NCI-H187 treated with DMSO at 0.1 percent for 48 hours (cell line): ENCODE results near the gene USP12.

Source experiments
- DNase-seq: peaks from one replicate; lab custom pipeline; 2025; lab: John Stamatoyannopoulos, UW

The USP12 gene

GRCh38 chr13:27035892-27036235, 135.7 kb downstream of the USP12 start:
- no peak for DNase-seq

- no peak for DNase-seq
Measured at GRCh38 chr13:27034678-27035111, 136.9 kb downstream of the USP12 start.

- no peak for DNase-seq
Measured at GRCh38 chr13:27028683-27029480, 142.7 kb downstream of the USP12 start.

DNA sequence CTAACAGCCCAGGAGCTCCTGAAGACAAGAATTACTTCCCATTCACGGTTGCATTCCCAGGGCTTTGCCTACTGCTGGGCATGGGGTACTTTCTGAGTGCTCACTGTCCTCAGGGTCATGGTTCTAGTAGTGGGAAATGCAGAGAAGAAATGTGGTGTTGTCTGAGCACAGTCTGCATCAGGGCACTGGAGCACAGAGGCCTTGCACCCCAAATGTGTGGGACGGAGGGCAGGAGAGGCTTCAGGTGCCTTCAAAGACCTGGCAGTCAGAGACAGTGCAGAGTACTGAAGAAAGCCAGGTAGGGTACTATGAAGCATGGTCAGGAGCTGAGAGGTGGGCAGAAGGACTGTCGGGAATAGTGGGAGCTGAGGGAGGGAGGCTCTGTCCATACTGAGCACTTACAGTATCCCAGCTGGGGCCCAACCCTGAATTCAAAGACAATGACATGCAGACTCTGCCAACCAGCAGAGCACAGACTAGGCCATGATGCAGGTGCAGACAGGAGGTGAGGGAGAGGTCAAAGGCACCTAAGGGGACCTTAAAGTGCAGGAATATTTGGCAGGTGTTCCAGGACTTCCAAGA, 144.4 kb downstream of the USP12 start:
- no peak for DNase-seq

DNA sequence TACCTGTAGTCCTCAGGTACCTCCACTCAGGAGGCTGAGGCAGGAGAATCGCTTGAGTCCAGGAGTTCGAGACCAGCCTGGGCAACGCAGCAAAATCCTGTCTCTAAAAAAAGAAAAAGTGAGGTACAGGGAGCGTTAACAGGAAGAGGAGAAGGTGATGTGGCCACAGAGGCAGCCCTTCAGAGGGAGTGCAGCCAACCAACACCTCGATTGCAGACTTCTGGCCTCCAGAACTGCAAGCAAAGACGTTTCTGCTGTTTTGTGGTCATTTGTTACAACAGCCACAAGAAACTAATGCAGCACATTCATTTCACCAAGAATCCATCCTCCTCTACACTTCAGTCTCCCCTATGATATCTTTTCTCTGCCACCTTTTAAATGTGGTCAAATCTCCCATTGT, 145.2 kb downstream of the USP12 start:
- no peak for DNase-seq

DNA sequence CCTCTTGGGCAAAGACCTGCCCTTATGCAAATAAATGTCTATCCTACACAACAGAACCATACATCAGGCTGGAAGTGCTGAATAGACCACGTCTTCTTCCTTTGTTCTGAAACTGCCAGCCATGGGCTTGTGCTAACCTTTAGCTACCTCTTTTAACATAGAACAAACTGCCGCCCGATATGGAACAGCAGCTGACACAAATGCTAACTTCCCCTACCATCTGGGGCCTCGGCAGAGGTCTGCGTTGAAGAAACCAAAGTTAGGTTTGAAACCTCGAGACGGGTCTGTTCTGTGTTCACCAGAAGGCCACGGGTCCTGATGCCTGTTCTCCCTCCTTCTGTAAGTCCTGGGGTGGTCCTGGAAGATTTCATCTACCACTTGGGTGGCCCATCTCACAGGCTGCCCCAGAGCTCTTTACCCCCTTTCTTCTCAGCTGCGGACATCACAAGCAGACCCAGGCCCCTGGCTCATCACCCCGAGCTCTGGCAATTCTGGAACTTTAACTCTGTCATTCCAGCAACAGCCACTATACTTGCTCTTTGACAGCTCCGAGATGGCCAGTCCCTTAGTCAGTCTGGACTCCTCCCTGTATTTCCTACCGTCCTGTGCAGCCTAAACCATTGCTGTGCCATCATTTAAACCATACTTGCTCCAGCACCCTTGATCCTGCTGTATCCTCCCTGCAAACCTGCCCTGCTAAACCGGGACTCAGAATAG, 146.7 kb downstream of the USP12 start:
- DNase-seq = no peak

DNA sequence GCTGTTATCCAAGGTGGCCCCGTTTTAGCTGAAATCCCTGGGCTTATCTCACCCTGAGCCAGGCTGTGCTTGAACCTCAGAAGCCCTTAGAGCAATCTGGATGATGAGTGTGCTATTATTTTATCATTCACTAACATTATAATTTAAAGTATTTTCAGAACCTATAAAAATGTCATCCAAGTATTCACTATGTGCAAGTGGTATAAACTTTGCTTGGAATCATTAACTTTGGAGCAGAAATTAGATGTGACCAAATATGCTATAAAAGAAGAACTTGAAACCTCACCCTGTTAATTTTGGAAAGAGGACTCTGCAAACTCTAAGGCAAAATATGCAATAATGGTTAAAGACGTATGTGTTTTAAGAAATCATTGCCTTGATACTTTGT, 147.5 kb downstream of the USP12 start:
- DNase-seq = no peak

DNA sequence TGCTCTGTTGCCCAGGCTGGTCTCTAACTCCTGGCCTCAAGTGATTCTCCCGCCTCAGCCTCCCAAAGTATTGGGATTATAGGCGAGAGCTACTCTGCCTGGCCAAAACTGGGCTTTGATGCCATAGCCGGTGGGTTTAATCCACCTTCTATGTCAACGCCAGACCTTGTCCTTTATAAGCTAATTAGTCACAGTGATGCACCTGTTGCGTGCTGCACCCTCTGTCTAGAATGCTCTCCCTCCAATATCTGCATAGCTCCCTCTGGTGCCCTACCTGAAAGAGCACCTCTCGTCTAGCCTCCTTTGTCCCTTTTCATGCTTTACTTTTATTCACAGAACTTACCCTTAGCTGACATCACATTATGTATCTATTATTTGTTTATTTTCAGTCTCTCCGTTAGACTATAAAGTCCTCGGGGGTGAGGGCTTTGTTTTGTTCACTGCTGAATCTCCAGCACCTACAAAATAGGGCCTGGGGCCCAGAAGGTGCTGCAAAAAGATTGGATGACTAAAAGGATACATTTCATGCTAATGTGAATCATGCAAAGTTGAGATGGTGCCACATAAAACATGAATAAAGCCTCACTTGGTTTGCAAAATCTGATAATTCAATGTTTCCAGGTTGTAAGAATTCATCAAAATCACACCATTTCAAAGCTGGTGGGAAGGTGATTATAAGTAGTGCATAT, 148.1 kb downstream of the USP12 start:
- DNase-seq = no peak

- DNase-seq = no peak
Measured at GRCh38 chr13:27022571-27023311, 148.9 kb downstream of the USP12 start.

- DNase-seq = no peak
Measured at GRCh38 chr13:27020415-27020814, 151.2 kb downstream of the USP12 start.

- no peak for DNase-seq
Measured at GRCh38 chr13:27018882-27019281, 152.7 kb downstream of the USP12 start.

- no peak for DNase-seq
Measured at GRCh38 chr13:27018344-27018861, 153.2 kb downstream of the USP12 start.

GRCh38 chr13:27016875-27017274, 154.7 kb downstream of the USP12 start:
- no peak for DNase-seq
